HG02642 (cell line): ENCODE results near the gene MAST4.

ENCODE experiments used
- ATAC-seq: cut with Tn5 transposase; IDR thresholded peaks from one replicate; pipeline ENCODE4 v1.9.1; 2021; ENCODE audit warnings: mild to moderate bottlenecking; ENCODE audit not compliant: unreplicated experiment, poor library complexity

MAST4 gene

DNA sequence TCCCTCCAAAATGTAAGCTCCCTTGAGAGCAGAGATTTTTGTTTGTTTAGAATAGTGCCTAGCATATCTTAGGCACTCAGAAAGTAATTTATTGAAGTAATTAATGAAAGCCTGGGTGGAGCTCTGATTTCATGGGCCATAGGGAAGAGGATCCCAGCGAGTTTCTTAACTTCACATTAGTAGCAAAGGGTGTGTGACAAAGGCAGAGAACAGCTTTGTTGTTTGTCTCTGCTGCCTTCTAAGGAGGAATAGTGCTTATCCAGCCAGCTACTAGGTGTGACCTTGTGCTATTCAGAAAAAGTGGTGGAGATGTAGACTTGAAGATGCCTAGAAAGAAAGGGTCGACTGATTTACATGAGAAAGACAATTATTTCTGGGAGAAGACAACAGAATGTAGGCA, 451.4 kb downstream of the MAST4 start:
- no peak for ATAC-seq

DNA sequence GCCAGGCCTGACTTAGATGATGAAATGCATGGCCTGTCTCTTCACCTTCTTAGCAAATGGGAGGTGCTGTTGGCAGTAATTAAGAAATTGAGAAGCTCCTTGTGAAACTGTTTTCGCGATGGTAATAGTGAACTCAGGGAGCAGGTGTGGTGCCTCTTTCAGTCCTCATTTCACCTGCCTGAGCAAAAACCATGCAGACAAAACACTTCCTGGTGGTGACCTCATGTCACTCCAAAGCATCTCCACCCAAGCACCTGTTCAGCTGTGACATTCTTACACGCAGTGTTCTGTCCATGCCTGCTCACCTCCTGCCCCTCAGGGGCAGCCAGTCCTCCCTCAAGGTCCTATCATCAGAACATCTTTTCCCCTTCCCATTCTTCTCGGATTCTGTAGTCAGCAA, 453.9 kb downstream of the MAST4 start:
- ATAC-seq, result no peak

DNA sequence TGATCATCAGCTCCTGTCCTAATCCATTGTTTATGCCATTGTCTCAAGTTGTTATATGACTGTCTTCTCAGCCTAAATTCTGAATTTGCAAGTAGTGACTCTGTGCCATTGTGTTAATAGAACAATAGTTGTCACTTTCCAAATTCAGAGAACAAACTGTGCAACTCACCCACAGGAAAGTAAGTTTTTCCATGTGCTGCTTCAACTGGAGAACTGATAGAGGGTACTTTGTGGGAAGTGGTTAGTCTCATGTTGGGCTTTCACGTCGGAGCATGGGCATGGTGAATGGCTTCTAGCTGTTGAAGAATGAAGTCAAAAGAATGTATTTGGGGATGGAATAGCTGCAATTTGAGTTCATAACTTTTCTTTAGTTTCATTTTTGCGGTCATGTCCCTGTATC, 454.4 kb downstream of the MAST4 start:
- ATAC-seq, result no peak

DNA sequence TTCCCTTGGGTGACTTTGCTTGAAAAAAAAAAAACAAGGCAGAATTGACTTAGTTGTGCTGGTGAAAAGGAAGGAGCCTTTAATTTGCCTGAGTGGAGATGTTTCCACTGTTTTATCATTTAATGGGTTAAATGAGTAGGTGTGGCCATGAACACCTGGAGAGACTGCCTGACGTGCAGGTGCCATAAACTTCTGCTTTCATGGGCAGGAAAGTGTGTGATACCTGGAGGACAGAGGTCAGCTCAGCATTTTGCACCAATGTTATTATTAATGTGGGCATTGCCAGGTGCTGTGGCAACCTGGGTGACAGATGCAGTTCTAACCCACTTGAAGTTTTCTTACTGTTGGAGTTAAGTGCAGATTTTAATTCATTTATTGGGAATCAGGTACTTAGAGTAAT, 455.0 kb downstream of the MAST4 start:
- ATAC-seq, result no peak

DNA sequence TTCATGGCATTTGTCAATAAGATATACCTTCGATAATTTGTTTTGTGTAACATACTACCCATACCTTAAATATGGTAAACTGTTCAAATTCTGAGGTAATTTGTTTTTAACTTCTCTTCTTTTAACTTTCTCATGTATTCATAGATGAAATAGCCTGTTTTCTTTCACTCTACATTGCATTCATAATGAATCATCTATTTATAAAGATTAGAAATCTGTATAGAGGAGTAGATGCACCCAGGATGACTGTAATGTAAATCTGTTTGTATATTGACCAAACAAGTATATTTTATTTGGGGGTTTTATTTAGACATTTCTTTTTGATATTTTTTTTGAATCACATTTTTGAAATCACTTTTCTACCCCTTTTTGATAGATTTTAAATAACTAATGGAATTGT, 455.8 kb downstream of the MAST4 start:
- no peak for ATAC-seq

DNA sequence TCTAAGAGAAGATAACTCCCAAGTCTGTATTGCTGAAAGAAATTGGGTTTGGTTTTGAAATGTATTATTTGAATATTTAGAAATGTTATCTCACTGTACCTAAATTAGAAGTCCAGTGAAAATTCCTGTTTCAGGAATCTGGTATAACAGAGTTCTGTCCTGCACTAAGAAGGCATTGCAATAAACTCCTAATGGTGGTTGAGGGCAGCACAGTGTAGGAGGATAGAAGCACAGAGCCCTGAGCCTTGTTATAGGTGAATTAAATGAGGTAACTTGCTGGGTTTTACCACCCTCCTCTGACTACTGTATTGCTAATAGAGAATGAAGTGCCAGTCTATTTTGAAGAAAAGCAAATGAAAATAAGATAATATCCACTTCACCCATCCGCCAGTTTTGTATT, 457.0 kb downstream of the MAST4 start:
- ATAC-seq, result no peak

DNA sequence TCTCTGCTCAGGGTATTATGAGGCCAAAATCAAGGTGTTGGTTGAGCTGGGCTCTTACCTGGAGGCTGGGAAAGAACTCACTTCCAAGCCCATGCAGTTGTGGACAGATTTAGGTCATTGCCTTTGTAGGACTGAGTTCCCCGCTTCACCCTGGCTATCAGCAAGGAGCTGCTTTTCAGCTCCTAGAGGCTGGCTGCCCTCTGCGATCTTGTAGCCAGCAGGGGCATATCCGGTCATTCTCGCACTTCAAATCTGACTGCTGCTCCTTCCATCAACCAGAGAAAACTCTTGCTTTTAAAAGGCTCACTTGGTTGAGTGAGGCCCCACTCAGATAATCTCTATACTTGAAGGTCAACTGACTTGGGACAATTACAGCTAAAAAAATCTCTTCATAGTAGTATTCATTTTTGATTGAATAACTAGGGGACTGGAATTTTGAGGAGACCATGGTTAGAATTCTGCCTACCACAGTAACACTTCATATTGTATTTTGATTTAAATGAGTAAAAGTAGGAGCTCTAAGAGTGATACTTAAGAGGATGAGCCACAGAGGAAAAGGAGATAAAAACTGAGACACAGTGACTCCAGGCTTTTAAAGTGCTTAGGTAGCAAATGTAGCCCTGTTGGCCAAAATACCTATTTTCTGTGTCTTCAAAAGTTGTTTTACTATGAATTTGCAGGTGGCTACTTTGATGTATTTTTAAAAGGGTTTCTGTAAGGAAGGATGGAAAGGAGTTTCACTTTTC, 463.0 kb downstream of the MAST4 start:
- ATAC-seq, result no peak

DNA sequence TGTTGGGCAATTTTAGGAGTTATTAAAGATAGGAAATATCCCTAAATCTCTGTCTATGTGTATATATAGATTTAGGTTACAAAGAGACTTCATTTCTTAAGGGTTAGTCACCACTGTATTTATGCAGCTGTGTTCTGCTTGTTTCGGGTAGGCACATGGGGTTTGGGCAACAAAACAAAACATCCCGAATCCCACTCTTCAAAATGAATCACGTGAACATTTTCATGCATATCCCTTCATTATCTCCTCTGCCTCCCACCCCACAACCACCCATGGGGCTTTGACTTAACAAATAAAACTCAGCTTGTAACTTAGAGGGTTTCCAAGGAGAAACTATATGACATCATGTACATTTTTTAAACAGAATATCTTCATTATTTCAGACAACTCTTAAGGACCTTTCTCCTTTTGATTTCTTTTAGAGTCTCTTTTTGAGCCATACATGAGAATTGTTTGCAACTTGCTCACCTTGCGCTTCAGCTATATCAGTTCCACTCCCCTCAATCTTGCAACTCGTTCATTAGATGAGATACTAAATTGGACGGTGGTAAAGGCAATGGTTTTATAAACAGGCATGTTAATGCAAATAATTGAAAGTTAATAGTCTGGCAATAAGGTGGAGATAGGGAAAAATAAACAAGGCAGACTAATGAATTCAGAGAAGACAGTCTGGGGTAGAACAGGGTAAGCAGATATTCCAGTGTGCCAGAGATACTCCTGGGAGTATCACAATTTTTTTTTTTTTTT, 463.7 kb downstream of the MAST4 start:
- no peak for ATAC-seq

DNA sequence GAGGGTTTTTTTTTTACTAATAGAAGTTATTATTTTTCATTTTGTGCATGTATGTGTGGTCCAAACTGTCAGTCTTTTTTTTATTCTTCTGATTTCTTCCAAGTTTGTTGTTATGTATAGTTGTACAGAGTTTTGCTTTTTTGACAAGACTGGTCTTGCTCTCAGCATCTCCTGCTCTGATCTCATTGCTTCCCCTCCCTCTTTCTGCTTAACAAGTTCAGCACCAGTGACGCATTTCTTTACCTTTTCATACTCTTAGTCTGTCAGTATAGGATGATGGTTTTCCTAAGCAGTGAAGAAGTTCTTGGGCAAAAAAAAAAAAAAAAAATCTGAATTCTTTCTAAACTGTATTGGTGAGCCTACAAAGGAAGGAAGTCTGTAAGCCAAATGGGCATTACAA, 465.3 kb downstream of the MAST4 start:
- no peak for ATAC-seq

DNA sequence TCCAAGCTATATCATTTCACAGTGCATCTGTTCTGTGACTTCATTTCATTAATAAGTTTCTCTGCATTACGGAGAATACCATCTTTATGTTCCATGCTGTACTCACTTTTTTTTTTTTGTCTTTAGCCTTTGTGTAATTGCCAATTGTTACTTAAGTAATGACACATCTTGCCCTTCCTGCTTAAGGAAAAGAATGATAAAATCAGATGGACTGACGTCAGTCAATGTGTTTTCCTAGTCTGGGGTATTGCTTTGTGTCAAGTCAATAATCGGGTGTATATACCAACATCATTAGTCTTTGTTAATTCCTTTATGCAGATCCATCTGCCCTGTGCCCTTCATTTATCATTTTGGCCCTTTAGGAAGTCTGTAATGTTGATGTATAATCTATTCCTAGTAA, 466.9 kb downstream of the MAST4 start:
- no peak for ATAC-seq

DNA sequence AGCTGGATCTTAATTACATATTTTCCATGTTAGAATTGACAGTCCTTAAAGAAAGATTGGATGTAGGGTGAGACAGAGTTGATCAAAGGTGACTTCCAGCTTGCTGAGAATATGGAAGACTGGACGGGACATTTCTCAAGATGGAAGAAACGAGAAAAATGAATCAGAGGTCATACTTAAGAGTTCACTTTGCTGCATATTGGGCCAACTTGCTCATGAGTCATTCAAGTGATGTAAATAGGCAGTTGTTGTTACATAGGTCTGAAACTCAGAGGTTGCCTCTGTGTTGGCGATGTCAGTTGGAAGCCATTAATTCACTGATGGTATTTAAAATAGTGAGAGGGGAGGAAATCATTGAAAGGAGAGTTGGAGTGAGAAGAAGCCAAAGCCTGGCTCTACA, 467.6 kb downstream of the MAST4 start:
- no peak for ATAC-seq

DNA sequence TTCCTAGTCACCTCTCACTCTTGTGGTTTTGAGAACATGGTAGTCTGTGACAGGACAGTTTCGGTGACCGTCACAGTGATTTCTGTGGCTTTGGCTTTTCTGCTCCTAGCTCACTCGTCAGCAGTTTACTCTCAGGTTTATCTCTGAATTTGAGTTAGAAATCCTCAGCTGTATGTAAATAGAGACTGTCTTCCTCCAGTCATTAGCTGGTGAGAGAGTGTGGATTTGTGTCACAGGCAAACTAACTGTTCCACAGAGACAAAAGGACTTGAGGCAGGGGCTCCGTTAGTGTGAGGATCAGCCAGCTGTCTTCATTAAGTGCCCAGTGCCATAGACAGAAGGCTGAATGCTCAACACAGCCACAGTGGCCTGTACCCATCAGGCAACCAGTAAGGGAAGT, 469.0 kb downstream of the MAST4 start:
- ATAC-seq, result no peak

DNA sequence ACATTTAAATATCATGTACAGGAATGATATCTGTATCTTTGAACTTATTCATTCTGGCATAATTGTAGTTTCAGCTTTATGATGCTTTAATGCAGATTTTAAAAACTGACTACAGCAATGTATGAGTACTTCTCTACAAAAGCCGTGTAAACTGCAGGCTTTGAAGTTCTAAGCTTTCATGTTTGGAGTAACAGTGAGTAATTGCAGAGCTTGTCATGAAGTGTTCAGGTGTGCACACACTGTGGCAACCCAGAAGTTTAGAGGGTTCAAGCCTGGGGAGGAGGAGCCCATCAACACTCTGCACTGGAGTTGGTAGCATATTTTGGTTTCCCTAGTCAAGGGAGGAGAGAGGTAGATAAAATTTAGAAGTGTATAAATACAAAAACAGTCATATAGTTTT, 469.5 kb downstream of the MAST4 start:
- ATAC-seq, result no peak

DNA sequence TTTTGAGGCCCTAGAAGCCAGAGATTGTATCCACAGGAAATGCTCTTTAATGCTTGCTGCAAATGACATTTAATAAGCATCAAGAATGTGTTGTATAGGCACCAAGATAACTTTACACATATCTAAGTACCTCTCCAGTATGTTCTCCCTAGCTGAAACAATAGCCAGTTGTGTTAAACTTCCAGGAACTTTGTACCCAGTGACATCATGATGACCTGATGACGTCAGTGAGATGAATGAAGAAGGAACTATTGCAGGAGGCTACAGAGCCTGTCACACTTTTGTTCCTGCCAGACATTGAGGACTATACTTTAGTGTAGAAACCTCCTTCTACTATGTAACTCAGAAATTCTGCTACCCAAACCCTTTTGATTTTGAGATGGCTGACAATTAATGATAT, 470.6 kb downstream of the MAST4 start:
- ATAC-seq, result no peak

DNA sequence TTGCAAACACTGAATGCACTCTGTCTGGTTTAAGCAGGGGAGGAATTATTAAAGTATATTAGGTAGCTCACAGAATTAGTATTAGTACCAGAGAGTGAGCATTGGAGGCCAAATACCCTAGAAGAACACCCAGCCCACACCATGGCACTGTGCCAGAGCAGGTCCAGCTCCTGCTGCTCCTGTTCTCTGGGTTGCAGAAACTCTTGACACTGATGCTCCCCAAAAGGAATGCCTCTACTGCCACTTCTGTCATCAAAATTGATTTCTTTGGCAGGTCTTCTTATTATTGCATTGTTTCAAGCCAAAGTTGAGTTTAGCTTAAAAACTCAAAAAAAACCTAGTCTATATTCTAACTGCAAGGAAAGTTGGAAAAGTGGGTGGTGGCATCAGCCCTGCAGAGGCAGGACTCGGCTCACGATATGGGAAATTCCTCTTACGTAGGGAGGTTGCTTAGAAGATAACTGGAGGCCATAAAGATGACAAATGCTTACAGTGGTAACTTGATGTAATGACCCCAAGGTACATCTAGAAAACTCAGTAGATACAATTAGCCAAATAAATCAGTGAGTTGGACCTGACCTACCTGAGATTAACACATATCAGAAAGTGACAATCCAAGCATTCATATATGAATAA, 477.0 kb downstream of the MAST4 start:
- ATAC-seq, result no peak

DNA sequence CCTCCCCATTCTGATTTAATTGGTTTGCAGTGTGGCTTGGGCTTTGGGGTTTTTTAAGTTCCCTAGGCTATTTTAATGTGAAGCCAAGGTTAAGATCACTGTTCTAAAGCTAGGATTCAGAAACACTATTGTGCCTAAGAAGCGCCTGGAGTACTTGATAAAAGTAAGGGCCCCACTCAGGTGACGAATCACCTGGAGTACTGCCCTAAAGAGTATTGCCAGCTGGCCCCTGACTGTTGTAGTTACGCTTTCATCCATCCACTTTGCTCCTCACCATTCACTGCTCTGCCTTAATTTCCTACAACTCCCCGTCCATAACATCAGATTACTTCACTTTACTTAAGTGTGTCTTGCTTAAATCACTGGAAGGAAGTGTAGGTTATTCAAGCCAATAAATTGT, 481.1 kb downstream of the MAST4 start:
- no peak for ATAC-seq

DNA sequence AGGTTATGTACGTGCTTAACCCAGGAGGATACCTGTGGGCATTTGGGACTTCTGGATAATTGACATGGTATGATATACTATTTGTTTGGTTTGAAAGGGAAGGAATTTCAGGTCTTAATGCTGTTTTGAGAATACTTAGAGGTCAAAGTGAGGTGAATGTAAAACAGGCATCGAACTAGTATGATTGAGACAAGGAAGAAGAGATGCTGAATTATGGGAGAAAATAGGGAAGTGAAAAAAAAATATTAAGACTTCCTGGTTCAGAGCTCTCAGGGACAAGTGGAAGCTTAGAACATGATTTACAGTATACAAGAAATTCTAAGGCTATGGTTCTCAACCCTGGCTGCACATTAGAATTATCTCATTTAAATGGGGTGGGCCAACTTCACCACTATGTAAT, 485.1 kb downstream of the MAST4 start:
- ATAC-seq, result no peak

DNA sequence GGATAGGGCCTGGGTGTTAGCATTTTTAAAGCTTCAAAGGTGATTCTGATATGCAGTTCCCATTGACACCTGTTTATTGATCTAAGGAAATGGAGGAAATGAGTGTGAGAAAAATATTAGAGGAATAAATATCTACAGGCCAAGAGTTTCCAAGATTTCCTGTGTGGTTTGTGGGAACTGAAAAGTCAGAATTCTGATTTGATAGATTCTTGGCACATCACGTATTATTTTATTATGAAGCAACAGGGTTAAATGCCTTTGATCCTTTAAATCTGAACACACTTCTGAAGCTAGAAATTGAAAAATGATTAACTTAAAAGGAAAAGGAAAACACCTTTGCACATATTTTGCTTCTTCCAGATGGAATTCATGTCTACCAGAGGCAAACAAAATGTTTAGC, 486.7 kb downstream of the MAST4 start:
- ATAC-seq, result no peak

DNA sequence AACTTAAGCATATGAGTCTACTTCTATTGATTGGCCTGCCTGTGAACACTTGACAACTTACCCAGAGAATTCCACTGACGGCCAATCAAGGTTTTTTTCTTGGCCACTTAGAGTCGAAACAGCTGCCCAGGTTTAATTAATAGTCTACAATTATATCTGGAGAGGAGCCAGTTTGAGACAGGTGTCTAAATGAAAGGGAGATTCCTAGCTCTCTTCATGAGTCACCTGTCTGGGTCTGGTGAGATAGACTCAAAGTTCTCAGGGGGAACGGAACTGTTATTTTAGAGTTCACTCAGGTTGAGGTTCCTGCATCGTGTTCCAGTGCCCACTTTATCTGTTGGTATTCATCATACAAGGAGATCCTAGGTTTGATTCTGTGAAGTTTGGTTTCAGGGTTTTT, 489.4 kb downstream of the MAST4 start:
- ATAC-seq, result no peak

DNA sequence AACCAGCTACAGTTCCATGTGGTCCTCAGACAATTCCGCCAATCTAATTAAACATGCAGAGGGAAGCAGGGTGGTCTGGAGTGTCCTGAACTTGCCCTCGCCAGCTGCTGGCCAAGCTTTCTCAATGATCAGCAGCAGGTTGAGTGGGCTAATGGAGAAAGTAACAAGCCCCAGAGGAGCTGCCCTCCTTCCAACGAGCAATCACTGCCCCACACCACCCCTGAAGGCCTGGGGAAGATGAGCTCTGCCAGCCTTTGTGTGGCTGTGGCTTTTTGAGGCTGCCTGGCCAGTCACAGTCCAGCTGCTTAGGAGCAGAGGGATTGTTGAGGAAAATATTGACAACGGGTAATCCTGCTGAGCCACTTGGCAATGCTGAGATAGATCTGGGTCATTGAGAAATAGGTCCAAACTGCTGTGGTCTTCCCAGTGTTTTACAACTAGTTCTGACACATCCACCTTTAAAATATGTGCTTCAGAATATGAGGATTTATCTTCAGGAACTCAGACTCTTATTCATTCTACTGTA, 493.1 kb downstream of the MAST4 start:
- ATAC-seq, result no peak

DNA sequence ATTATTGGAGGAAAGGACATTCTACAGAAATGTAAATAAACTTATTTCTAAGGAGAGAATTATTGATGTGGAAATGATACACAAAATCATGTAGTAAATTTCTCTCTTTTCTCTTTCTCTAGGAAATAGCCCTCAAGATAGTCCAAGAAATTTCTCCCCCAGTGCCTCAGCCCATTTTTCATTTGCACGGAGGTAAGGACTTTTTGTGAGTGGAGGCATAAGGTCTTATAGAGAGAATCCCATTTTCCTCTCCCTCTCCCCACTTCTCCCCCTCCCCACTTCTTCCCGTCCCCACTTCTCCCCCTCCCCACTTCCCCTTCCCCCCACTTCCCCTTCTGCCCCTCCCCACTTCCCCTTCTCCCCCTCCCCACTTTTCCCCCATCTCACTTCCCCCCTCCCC, 493.8 kb downstream of the MAST4 start:
- ATAC-seq, result no peak
